ENCODE results near the gene BCAP31.

DNA sequence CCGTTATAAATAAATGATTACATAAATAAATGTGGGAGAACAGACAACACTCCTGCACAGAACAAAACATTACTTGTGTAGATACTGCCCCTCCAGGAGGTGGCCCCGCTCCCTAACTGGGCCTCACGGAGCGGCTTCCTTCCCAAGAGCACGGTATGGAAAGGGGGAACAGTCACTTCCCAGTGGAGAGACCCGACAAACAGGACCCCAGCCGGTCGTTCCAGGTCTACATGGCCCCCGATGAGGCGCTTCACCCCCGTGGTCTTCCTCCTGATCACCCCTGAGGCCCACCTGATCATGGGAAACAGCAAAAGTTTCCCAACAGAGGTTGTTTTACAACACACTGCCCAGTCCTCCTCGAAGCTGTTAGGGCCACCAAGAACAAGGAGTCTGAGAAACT lies 43.0 kb downstream of the BCAP31 start:
- TF ChIP-seq, protein P1, sequence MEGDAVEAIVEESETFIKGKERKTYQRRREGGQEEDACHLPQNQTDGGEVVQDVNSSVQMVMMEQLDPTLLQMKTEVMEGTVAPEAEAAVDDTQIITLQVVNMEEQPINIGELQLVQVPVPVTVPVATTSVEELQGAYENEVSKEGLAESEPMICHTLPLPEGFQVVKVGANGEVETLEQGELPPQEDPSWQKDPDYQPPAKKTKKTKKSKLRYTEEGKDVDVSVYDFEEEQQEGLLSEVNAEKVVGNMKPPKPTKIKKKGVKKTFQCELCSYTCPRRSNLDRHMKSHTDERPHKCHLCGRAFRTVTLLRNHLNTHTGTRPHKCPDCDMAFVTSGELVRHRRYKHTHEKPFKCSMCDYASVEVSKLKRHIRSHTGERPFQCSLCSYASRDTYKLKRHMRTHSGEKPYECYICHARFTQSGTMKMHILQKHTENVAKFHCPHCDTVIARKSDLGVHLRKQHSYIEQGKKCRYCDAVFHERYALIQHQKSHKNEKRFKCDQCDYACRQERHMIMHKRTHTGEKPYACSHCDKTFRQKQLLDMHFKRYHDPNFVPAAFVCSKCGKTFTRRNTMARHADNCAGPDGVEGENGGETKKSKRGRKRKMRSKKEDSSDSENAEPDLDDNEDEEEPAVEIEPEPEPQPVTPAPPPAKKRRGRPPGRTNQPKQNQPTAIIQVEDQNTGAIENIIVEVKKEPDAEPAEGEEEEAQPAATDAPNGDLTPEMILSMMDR (IDR thresholded peaks at IDR 0.05) = no peak
- TF ChIP-seq POLR2A (IDR thresholded peaks at IDR 0.05) (no peak), EP300 (IDR thresholded peaks at IDR 0.05) (no peak)

Measured in tibial nerve (tissue), 4 donors.